Lung (tissue), 12 donors: ENCODE measurements around the gene FYN. TPM values are rescaled to one million over a fixed set of nuclear protein-coding genes. Genes with fewer than 3 reads are reported as not detected.

ENCODE experiments used
- ATAC-seq: fragments of 200-7000 bp; cut with Tn5 transposase; one replicate; pipeline ENCODE4 v1.9.1; 2020; ENCODE audit warnings: moderate number of reproducible peaks; ENCODE audit not compliant: insufficient read depth, low FRiP score
- DNase-seq, 3 donors: peaks; one replicate each; pipeline ENCODE4 v3.0.0-alpha.2; 2013 to 2017
- H3K27ac ChIP-seq, 2 donors: one replicate each; pipeline ENCODE4 v1.5.1; 2013; ENCODE audit warnings: mild to moderate bottlenecking in 2 of 2, moderate library complexity in 2 of 2, control low read depth in 1 of 2, inconsistent platforms in 1 of 2, low read depth in 1 of 2, low read length in 1 of 2
- H3K27me3 ChIP-seq, 3 donors: one replicate each; pipeline ENCODE4 v1.5.1; 2013; ENCODE audit warnings: low read length in 2 of 3; ENCODE audit not compliant: control insufficient read depth in 3 of 3, insufficient read depth in 3 of 3
- H3K36me3 ChIP-seq, 4 donors: one replicate each; pipeline ENCODE4 v1.5.1; 2013; ENCODE audit warnings: low read length in 4 of 4, mild to moderate bottlenecking in 1 of 4, moderate library complexity in 1 of 4; ENCODE audit not compliant: control insufficient read depth in 4 of 4, insufficient read depth in 4 of 4
- H3K4me1 ChIP-seq, 5 donors: one replicate each; pipeline ENCODE4 v1.5.1; 2013; ENCODE audit warnings: low read length in 5 of 5, mild to moderate bottlenecking in 2 of 5, moderate library complexity in 1 of 5; ENCODE audit not compliant: control insufficient read depth in 5 of 5, insufficient read depth in 5 of 5
- H3K4me3 ChIP-seq: one replicate; pipeline ENCODE4 v1.5.1; 2013; ENCODE audit warnings: mild to moderate bottlenecking, control low read depth, moderate library complexity
- H3K9ac ChIP-seq, 2 donors: one replicate each; pipeline ENCODE4 v1.5.1; 2013; ENCODE audit warnings: low read length in 2 of 2, control low read depth in 1 of 2; ENCODE audit not compliant: insufficient read depth in 1 of 2
- H3K9me3 ChIP-seq, 4 donors: one replicate each; pipeline ENCODE4 v1.5.1; 2013; ENCODE audit warnings: low read length in 3 of 4, mild to moderate bottlenecking in 1 of 4, moderate library complexity in 1 of 4; ENCODE audit not compliant: control insufficient read depth in 4 of 4, insufficient read depth in 3 of 4
- CTCF ChIP-seq: IDR thresholded peaks from 2 replicates; pipeline ENCODE4 v1.5.1; 2012; ENCODE audit warnings: mild to moderate bottlenecking; ENCODE audit errors: control extremely low read depth, extremely low read depth
- WGBS, 2 donors: extraction: QIAGEN DNeasy Blood & Tissue Kit; methylation state at CpG; one replicate each; pipeline ENCODE4 v1.1.7; 2013; 5-methylcytosine and 5-hydroxymethylcytosine counted together
- polyA plus RNA-seq, 2 donors: library from polyadenylated mRNA; stranded (reverse); fragments of 200-250 nt; gene quantifications; one replicate each; pipeline ENCODE4 v1.2.1, GENCODE V29; 2013
- total RNA-seq, 2 donors: library from RNA; depleted of rRNA in 1 of 2; stranded (reverse); fragments of >200 nt in 1 of 2; gene quantifications; one replicate each; pipeline ENCODE4 v1.2.1, GENCODE V29; 2014 to 2021
- donor health status: control.
- donor health status: control.
- donor health status: Bipolar disorder and iron deficiency.
- donor health status: healthy.
- donor health status: DM: yes; HTN: yes; CAD: no.

The FYN gene
- total and polyA plus RNA-seq, 4 donors, result 27.3 to 157 (median 71.0) TPM

GRCh38 chr6:111631018-111631417 lies 242.2 kb downstream of the FYN start:
- TF ChIP-seq CTCF, result no peak
- WGBS, 2 donors, result 53 to 54% methylated on average over 6 of the region's 6 CpGs
- no peak overlapping the region for H3K4me3 ChIP-seq
- peaks cover 0 to 22% (median 4%) of the 10 kb centered on the region in 5 donors for H3K4me1 ChIP-seq
- H3K9ac ChIP-seq, result no peak overlapping the region
- no peaks in the 10 kb centered on the region for H3K9me3 ChIP-seq
- ATAC-seq (no peak), DNase-seq (peak in 1 of 3 donors; percentile 42)
- H3K36me3 ChIP-seq, result no peaks in the 10 kb centered on the region
- H3K27me3 ChIP-seq, result no peaks in the 10 kb centered on the region
- H3K27ac ChIP-seq, result no peak overlapping the region

GRCh38 chr6:111628142-111628850 lies 245.0 kb downstream of the FYN start:
- no peak overlapping the region for H3K9ac ChIP-seq
- WGBS, 2 donors, result 82 to 86% methylated on average over 6 of the region's 6 CpGs
- H3K27me3 ChIP-seq, result no peaks in the 10 kb centered on the region
- H3K36me3 ChIP-seq, result no peaks in the 10 kb centered on the region
- ATAC-seq (no peak), DNase-seq (peak in 2 of 3 donors; percentile 46 to 70)
- H3K27ac ChIP-seq, result peak overlapping the region in 1 of 2 donors; percentile 75
- H3K9me3 ChIP-seq, result no peaks in the 10 kb centered on the region
- no peak for TF ChIP-seq CTCF
- no peak overlapping the region for H3K4me3 ChIP-seq
- peaks cover 0 to 29% (median 10%) of the 10 kb centered on the region in 5 donors for H3K4me1 ChIP-seq

- no peak overlapping the region for H3K4me3 ChIP-seq
Observed at GRCh38 chr6:111626441-111626840, 246.8 kb downstream of the FYN start.

More at GRCh38 chr6:111626441-111626840, 246.8 kb downstream of the FYN start:
- no peaks in the 10 kb centered on the region for H3K9me3 ChIP-seq
- 76 to 85% methylated on average over 8 of the region's 8 CpGs for WGBS, 2 donors
- peak overlapping the region in 1 of 2 donors; percentile 58 for H3K9ac ChIP-seq
- no peak overlapping the region for H3K27ac ChIP-seq
- TF ChIP-seq CTCF, result no peak
- no peaks in the 10 kb centered on the region for H3K27me3 ChIP-seq
- ATAC-seq, result no peak
- no peaks in the 10 kb centered on the region for H3K36me3 ChIP-seq
- H3K4me1 ChIP-seq, result peaks cover 0 to 27% (median 10%) of the 10 kb centered on the region in 5 donors
- peak in 1 of 3 donors; percentile 59 for DNase-seq
